GM19351 (cell line): Measurements from ENCODE around the gene TRIM24.
"Not testable (repeated sequence)": the region's sequence is repeated elsewhere in the genome, so short reads cannot be mapped to it uniquely, and the experiment has no call there.

Experiments used
- ATAC-seq: cut with Tn5 transposase; IDR thresholded peaks from one replicate; pipeline ENCODE4 v1.9.1; 2021; ENCODE audit warnings: mild to moderate bottlenecking, moderate library complexity; ENCODE audit not compliant: unreplicated experiment

TRIM24 gene

GRCh38 chr7:138525757-138526156 lies 65.7 kb downstream of the TRIM24 start:
- ATAC-seq, result no peak

DNA sequence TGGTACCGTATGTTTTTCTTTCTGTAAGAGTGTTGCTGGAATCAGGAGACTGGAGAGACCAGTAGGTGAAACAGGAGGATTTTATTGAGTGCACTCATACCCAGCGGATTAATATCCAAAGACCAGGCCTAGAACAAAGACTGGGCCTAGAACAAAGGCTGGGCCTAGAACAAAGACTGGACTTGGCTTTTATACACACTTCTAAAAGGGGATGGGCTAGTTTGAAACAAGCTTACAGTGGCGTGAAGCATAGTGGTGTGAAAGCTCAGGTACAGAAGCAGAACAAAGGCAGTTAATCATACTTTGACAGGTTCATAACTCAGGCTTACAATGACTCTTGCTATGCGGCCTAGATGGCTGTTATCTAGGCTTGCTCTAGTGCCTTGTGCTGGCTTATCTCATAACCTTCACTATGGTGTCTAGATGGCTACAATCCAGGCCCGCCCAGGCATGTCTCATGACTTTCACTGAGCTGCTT lies 67.7 kb downstream of the TRIM24 start:
- ATAC-seq, result no peak

- ATAC-seq, result not testable (repeated sequence)
Observed at GRCh38 chr7:138536833-138537232, 76.8 kb downstream of the TRIM24 start.

DNA sequence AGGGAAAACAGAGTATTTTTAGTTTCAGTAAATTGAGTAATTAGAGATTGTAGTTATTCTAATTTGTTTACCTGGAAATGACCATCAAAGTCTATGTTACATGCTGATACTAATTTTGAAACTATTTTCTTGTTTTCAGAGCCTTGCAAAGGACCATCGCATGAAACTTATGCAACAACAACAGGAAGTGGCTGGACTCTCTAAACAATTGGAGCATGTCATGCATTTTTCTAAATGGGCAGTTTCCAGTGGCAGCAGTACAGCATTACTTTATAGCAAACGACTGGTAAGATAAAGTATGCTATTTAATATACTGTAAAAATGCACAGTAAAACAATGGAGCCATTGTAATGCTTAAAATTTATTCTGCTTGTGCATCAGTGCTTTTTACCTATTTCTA lies 78.5 kb downstream of the TRIM24 start:
- ATAC-seq, result peak; percentile 48

GRCh38 chr7:138538997-138539644 lies 79.1 kb downstream of the TRIM24 start:
- no peak for ATAC-seq

GRCh38 chr7:138542183-138542582 lies 82.1 kb downstream of the TRIM24 start:
- ATAC-seq, result peak; percentile 92

- ATAC-seq, result no peak
Observed at GRCh38 chr7:138543739-138544138, 83.7 kb downstream of the TRIM24 start.

GRCh38 chr7:138545123-138545522 lies 85.1 kb downstream of the TRIM24 start:
- no peak for ATAC-seq

DNA sequence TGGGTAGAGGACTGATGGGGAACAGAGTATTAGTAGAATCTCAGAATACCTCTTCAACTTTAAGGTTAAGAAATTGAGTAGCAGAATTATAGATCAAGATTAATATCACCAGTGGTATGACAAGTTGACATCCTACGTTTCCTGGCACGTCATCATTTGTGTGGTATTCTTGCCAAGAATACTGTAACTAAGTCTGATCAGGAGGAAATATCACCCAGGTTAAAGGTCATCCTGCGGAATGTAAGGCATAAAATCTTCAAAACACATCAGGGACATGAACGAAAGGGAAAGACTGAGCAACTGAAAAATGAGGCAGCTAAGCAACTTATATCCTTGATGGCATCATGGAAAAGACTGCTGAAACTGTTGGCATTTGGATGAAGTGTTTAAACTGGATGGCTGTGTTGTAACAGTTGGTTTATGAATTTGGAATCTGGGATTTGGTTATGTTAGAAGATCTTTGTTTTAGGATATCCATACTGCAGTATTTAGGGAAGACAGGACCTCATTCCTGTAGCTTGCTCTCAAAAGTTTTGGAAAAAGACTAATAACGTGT lies 86.1 kb downstream of the TRIM24 start:
- no peak for ATAC-seq

GRCh38 chr7:138546829-138547228 lies 86.8 kb downstream of the TRIM24 start:
- ATAC-seq, result no peak

DNA sequence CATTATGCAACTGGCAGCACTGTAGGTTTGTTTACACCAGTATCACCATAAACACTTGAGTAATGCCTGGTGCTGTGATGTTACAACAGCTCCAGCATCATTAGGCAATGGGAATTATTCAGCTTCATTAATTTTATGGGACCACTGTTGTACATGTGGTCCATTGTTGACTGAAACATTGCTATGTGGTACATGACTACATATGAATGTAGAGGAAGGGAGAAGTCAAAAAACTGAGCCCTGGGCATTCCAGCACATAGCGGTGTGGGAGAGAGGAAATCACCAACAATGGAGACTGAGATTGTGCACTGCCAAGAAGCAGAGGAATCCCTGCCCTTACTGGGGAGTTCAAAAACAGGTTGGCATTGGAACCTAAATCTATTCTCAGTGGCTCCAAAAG lies 89.0 kb downstream of the TRIM24 start:
- no peak for ATAC-seq

DNA sequence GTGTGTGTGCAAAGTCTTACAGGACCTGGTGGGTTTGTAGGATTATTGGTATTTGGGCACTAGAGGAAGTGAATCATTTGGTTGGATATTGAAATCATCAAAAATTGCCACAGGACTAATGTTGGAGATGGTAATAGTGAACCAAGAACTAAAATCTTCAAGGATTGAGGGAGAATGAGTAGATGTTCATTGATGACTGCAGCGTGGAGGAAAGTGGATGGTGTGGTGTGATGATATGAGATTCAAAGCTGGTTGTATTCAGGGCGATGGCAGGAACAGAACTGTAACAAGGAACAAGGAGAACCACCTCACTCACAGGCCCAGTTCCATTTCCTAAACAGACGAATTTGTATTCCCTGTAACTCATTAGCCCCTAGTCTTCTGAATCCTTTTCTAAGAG lies 90.3 kb downstream of the TRIM24 start:
- ATAC-seq, result no peak

DNA sequence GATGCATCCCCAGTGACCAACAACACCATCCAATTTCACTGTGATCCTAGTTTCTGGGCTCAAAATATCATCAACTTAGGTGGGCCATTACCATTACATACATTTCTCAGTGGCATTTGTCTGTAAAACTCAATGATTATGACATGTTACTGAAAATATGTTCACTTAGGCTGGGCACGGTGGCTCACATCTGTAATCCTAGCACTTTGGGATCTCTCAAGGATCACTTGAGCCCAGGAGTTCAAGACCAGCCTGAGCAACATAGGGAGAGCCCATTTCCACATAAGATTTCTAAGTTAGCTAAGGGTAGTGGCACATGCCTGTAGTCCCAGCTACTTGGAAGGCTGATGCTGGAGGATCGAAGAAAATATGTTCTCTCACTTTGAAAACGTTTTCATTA lies 91.0 kb downstream of the TRIM24 start:
- ATAC-seq, result no peak

- no peak for ATAC-seq
Observed at GRCh38 chr7:138553805-138554204, 93.7 kb downstream of the TRIM24 start.

- ATAC-seq, result no peak
Observed at GRCh38 chr7:138554674-138555073, 94.6 kb downstream of the TRIM24 start.

DNA sequence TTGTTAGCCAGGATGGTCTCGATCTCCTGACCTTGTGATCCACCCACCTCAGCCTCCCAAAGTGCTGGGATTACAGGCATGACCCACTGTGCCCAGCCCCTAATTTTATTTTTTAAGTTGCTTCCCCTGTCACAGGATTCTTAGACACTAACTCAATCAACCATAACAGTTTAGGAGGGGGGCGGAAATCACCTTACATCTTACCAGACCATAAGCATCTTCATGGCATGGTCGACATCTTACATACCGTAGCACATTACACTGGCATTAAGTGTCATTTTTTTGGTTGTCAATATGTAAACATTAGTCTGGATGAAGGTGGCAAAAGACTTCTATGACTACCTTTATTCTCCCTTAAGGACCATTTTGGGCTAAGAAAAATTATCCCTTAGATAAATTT lies 95.6 kb downstream of the TRIM24 start:
- no peak for ATAC-seq

DNA sequence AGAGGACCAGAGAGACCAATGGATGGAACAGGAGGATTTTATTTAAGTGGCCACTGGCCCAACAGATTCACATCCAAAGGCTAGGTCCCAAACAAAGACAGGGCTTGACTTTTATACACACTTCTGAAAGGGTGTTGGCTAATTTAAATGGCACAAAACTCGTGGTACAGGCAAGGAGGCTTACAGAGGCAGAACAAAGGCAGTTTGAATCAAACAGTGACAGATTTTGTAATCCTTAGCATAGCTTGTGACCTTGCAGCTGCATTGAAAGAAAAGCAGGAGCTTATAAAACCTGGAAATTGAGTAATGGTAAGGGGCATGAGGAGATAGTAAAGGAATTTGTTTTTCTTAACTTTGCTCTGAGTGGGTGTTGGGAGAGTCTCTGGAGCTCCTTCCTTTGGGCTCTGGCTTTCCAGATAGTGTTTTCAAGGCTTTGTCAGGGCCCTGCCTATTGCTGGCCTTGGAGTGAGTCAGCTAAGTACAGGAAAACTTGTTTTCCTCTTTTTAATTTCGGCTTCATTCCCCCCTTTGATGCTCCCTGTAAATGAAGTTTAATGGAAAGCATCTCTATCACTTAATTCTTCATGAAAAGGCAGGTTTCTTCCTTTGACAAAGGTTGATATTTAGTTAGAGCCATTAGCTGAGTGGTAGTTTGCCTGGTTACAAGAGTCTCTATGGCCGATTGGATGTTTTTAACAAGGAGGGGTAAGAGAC lies 96.9 kb downstream of the TRIM24 start:
- ATAC-seq, result no peak

DNA sequence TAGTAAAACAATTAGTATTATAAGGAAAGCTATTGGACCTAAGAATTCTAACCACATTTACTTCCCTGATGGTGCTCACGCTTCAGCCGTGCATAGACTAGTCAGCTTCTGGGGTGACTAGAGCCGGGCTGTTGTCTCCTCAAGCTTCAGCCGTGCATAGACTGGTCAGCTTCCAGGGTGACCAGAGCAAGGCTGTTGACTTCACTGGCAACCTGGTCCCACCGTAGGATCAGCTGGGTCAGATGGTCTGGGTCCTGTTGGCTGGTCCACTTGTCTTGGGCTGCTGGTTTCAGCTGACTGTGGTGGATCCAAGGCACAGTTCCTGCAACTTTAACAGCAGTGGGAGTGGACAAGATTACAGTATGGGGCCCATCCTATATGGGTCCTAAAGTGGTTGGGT lies 99.4 kb downstream of the TRIM24 start:
- no peak for ATAC-seq

DNA sequence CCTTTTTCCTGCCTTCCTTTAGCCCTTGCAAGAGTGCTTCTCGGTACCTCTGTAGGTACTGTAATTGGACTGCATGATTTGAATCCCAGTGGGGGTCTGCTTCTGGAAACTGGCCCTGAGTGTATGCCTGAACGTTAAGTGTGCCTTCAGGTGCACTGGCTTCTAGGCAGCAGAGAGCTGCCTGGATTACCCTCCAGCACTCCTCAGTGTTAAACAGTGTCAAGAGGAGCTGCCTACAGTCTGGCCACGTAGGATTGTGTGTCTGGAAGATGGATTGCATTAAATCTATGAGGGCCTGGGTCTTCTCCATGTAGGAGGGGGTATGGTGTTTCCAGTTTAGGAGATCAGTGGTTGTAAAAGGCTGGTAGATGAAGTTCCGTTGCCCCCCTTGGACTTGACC lies 103.7 kb downstream of the TRIM24 start:
- ATAC-seq, result no peak

DNA sequence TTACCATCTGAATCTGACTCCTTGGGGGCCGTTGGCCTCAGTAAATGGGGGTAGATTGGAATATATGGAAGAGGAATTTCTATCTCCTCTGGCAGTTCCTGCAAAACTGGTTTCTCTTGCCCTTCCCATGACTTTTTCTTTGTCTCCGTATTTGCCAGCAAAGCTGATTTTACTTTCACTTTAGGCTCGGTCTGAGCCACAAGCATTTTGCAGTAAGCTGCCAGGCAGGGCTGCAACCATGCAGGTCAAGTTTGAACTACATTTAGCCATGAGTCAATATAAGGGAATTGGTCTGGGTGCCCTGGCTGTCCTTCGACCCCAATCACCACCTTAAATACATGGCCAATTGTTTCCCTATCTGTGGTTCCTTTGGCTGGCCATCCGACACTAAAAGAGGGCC lies 104.3 kb downstream of the TRIM24 start:
- no peak for ATAC-seq

- no peak for ATAC-seq
Observed at GRCh38 chr7:138565071-138565450, 105.0 kb downstream of the TRIM24 start.

- ATAC-seq, result no peak
Observed at GRCh38 chr7:138565451-138566114, 105.5 kb downstream of the TRIM24 start.
